IPS-15b (cell line): ENCODE results near the gene SERTAD3.
A peak's percentile ranks its signal among the peaks of the same experiment; 100 is the strongest.
"Not testable (repeated sequence)": the region's sequence is repeated elsewhere in the genome, so short reads cannot be mapped to it uniquely, and the experiment has no call there.

Source experiments
- H3K27me3 ChIP-seq: one replicate; pipeline ENCODE4 v1.6.1; 2013; ENCODE audit warnings: low read length; ENCODE audit not compliant: control insufficient read depth, insufficient read depth
- H3K36me3 ChIP-seq: one replicate; pipeline ENCODE4 v1.6.1; 2013; ENCODE audit warnings: low read length; ENCODE audit not compliant: control insufficient read depth, insufficient read depth
- H3K4me1 ChIP-seq: one replicate; pipeline ENCODE4 v1.6.1; 2013; ENCODE audit warnings: mild to moderate bottlenecking, low read length; ENCODE audit not compliant: control insufficient read depth, insufficient read depth
- H3K4me3 ChIP-seq: one replicate; pipeline ENCODE4 v1.5.1; 2013; ENCODE audit warnings: low read depth, low read length
- H3K9ac ChIP-seq: one replicate; pipeline ENCODE4 v1.6.1; 2013; ENCODE audit warnings: low read depth, mild to moderate bottlenecking, low read length
- H3K9me3 ChIP-seq: one replicate; pipeline ENCODE4 v1.6.1; 2013; ENCODE audit warnings: mild to moderate bottlenecking, low read length; ENCODE audit not compliant: control insufficient read depth, insufficient read depth

SERTAD3 gene

DNA sequence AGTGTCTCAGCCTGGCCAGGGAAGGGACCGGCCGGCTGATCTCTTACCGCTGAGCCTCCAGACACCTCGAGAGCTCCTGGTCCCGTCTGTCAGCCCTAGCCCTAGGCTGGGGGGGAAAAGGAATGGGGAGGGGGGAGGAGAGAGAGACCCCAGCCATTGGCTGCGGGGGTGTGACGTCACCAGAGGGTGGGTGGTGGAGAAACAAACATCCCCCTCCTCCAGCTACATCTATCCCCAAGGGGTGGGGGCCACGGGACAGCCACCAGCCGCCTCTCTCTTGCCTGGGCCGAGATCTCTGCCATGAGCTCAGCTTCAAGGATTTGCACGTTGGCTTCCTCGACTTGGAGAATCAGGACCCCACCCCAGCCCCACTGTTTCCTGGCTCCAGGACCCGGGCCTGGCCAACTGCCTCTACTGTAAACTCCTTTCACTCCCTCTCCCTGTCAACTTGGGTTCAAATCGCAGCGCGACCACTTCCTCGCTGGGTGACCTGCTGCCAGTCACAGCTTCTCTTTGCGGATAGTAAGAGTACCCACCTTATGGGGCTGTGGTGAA, 30.8 kb downstream of the SERTAD3 start, which contains the start of gene PRX:
Gene PRX (minus strand): TSS at position 88 of the 555 bp plus-strand sequence. CDS start 5,446 bp downstream, outside the sequence.
- Histone ChIP-seq H3K36me3 (no peaks in the 10 kb centered on the region), H3K9ac (peak within 1 kb of the TSS; percentile 14), H3K27me3 (no peaks in the 10 kb centered on the region), H3K4me3 (peak within 1 kb of the TSS; percentile 48), H3K9me3 (no peaks in the 10 kb centered on the region), H3K4me1 (peaks cover 5% of the 10 kb centered on the region)

- Histone ChIP-seq H3K36me3 (no peaks in the 10 kb centered on the region), H3K4me3 (peak overlapping the region; percentile 48), H3K9me3 (no peaks in the 10 kb centered on the region), H3K4me1 (peaks cover 5% of the 10 kb centered on the region), H3K9ac (no peak overlapping the region), H3K27me3 (no peaks in the 10 kb centered on the region)
These were observed 31.3 kb downstream of the SERTAD3 start for GRCh38 chr19:40412866-40413265.

DNA sequence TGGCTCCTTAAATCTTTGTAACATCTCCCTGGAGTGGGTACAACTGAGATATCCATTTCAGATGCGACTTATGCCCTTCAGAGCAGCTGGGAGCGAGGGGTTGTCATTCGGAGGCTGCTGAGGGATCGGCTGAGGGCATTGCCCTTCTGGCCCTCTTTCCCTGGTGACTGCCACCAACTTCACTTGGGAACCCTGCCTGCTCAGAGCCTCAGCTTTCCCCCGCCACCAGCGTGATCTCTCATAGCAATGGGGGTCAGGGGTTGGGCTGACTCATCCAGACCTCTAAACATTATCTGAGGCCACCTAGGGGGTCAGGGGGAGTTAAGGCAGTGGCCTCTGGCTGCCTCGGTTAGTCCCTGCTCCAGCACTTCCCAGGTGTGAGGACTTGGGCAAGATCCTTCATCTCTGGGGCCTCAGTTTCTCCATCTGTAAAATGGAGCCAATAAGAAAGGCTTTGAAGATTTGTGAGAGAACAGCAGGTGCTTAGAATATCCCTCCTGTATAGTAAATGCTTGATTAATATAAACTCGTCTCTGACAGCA, 32.1 kb downstream of the SERTAD3 start:
- Histone ChIP-seq H3K9me3 (no peaks in the 10 kb centered on the region), H3K27me3 (no peaks in the 10 kb centered on the region), H3K9ac (no peak overlapping the region), H3K4me3 (no peak overlapping the region), H3K4me1 (peaks cover 5% of the 10 kb centered on the region), H3K36me3 (no peaks in the 10 kb centered on the region)

DNA sequence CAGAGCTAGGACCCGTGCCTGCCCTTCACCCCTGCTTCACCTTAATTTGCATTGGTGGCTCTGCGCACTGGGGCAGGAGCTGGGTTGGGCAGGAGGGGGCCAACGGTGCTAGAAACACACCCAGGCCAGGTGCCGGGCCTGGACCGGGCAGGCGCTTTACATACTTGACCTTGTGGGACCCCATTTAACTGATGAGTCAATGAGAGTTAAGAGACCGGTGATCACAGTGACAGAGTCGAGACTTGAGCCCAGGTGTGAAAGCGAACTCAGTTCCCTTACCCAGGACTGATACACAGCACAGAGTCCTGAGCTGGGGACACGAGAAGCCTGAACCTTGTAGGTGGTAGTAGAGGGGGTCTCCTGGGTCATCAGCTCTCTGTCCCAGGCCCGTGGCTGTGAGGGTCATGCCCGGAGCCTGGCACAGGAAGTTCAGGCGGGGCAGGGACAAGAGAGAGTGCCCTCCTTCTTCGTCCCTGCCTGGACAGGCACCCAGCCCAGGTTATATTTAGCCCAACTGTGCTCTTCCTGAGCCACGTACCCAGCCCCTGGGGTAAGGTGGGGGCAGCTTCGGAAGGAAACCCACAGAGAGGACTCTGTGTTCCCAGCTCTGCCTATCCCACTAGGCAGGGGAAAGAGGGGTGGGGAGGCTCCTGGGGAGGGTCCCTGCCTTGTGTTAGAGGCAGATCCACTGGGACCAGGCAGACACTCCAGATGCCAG, 32.9 kb downstream of the SERTAD3 start:
- Histone ChIP-seq H3K27me3 (no peaks in the 10 kb centered on the region), H3K4me1 (peaks cover 5% of the 10 kb centered on the region), H3K4me3 (no peak overlapping the region), H3K36me3 (no peaks in the 10 kb centered on the region), H3K9me3 (no peaks in the 10 kb centered on the region), H3K9ac (no peak overlapping the region)

- no peaks in the 10 kb centered on the region for H3K27me3 ChIP-seq
- no peak overlapping the region for H3K4me3 ChIP-seq
- H3K4me1 ChIP-seq = peaks cover 5% of the 10 kb centered on the region
- no peaks in the 10 kb centered on the region for H3K36me3 ChIP-seq
- peak overlapping the region; percentile 54 for H3K9ac ChIP-seq
- no peaks in the 10 kb centered on the region for H3K9me3 ChIP-seq
These were observed 34.1 kb downstream of the SERTAD3 start for GRCh38 chr19:40410030-40410389.

DNA sequence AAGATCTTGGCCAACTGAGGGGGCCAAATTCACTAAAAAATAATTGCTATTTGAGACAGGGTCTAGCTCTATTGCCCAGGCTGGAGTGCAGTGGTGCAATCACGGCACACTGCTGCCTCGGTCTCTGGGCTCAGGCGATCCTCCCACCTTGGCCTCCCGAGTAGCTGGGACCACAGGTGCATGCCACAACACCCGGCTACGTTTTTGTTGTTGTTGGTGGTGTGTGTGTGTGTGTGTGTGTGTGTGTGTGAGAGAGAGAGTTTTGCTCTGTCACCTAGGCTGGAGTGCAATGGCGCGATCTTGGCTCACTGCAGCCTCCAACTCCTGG, 35.6 kb downstream of the SERTAD3 start:
- H3K9ac ChIP-seq, H3K9me3 ChIP-seq, H3K27me3 ChIP-seq, H3K36me3 ChIP-seq, H3K4me1 ChIP-seq, H3K4me3 ChIP-seq: not testable (repeated sequence)

DNA sequence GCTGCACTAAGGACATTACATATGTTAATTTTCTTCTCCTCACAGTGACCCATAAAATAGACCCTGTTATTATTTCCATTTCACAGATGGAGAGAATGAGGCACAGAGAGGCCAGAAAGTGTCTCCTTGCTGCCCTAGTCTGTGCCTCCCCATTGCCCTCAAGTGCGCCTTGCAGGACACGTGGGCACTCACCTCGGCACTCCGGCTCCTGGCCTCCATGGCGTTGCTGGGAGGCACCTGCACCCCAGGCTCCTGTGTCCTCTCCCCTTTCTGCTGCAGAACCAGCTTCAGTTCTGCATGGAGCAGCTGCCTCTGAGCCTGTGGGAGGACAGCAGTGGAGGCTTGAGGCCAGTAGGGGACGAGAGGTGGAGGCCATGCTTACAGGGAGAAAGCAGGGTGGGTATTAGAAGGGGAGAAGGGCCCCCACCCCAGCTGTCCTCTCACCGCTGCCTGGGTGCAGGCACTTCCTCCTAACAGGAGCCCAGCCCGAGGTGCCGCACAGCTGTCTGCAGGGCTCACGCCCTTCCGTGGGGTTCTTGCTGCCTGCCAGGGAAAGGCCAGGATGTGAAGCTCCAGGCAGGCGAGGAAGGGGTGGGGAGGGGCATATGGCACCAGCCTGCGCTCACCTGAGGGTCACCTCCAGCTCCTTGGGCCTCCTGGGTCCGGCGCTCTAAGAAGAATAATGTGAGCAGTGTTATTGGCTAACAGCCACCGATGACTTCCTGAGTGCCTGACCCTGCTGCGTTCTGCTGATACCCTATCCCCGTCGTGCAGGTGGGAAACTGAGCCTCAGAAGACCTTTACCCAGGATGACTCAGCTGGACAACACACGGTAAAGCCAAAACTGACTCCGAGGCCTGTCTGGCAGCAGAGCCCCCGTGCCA, 36.2 kb downstream of the SERTAD3 start:
- Histone ChIP-seq H3K27me3 (no peaks in the 10 kb centered on the region), H3K9ac (no peak overlapping the region), H3K4me3 (no peak overlapping the region), H3K4me1 (peaks cover 5% of the 10 kb centered on the region), H3K9me3 (no peaks in the 10 kb centered on the region), H3K36me3 (no peaks in the 10 kb centered on the region)

- peaks cover 3% of the 10 kb centered on the region for H3K4me1 ChIP-seq
- H3K27me3 ChIP-seq = peaks cover 6% of the 10 kb centered on the region
- peak overlapping the region; percentile 54 for H3K9ac ChIP-seq
- no peaks in the 10 kb centered on the region for H3K9me3 ChIP-seq
- peak overlapping the region; percentile 56 for H3K4me3 ChIP-seq
- no peaks in the 10 kb centered on the region for H3K36me3 ChIP-seq
These were observed 40.7 kb downstream of the SERTAD3 start for GRCh38 chr19:40403262-40403984.

DNA sequence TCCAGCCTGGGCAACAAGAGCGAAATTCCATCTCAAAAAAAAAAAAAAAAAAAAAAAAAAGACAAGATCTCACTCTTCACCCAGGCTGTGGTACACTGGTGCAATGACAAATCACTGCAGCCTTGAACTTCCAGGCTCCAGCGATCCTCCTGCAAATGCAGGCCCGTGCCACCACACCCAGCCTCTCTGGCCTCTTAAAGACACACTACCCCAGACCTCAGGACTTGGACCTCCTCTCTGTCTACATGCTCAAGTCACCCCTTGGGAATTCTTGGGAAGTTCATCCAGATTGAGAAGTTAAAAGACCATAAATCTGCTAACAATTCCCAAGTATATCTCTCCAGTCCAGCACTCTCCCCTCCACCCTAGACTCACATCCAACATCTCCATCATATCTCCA, 43.6 kb downstream of the SERTAD3 start:
- Histone ChIP-seq H3K9ac (no peak overlapping the region), H3K9me3 (no peaks in the 10 kb centered on the region), H3K4me1 (peaks cover 3% of the 10 kb centered on the region), H3K36me3 (no peaks in the 10 kb centered on the region), H3K27me3 (peaks cover 10% of the 10 kb centered on the region), H3K4me3 (no peak overlapping the region)

- Histone ChIP-seq H3K27me3 (peaks cover 10% of the 10 kb centered on the region), H3K9ac (peak overlapping the region; percentile 2), H3K36me3 (no peaks in the 10 kb centered on the region), H3K9me3 (no peaks in the 10 kb centered on the region), H3K4me3 (peak overlapping the region; percentile 42), H3K4me1 (peaks cover 3% of the 10 kb centered on the region)
These were observed 45.6 kb downstream of the SERTAD3 start for GRCh38 chr19:40398417-40399131.

GRCh38 chr19:40397568-40397906, 46.6 kb downstream of the SERTAD3 start:
- Histone ChIP-seq H3K9me3 (no peaks in the 10 kb centered on the region), H3K27me3 (peaks cover 10% of the 10 kb centered on the region), H3K4me1 (peaks cover 3% of the 10 kb centered on the region), H3K4me3 (no peak overlapping the region), H3K36me3 (no peaks in the 10 kb centered on the region), H3K9ac (no peak overlapping the region)
